ENCODE data around the gene XRCC3. TPM values are rescaled to one million over a fixed set of nuclear protein-coding genes. Genes with fewer than 3 reads are reported as not detected.

XRCC3 gene
- total and polyA plus RNA-seq, 2 donors (not counting 3 experiments of a cell fraction or from before 2014, with no cell fraction given) = 13.6 to 27.2 TPM

GRCh38 chr14:103707329-103708263, 7.7 kb downstream of the XRCC3 start:
- dilution Hi-C loops (cut with MboI; ENCODE audit: extremely low pct_ligation_motif_present, low sequenced_read_pairs) = no loop called here
- no peak overlapping the region for H3K9ac ChIP-seq (replicated peaks; ENCODE audit: extremely low read depth, insufficient read depth, low read length)
- no peak overlapping the region for H3K27ac ChIP-seq (ENCODE audit: insufficient read depth, low read depth, low read length)
- FAIRE-seq (no peak), DNase-seq (ENCODE audit: low read depth, low spot score) (no peak)
- no peak for TF ChIP-seq GATA2 (IDR thresholded peaks at IDR 0.05; ENCODE audit: insufficient read depth, insufficient read length, low read depth, low read length)
- no peak for TF ChIP-seq JUN (IDR thresholded peaks at IDR 0.05; ENCODE audit: borderline replicate concordance, insufficient read depth, insufficient read length, low read depth)
- no peak for TF ChIP-seq POLR2A (IDR thresholded peaks at IDR 0.05; ENCODE audit: low read depth, low read length)
- no peak for TF ChIP-seq CTCF (IDR thresholded peaks at IDR 0.05; ENCODE audit: extremely low read depth in 1 of 2, insufficient read depth in 1 of 2, low read depth in 1 of 2, low read length in 2 of 2)
- no peak for TF ChIP-seq MYC (IDR thresholded peaks at IDR 0.05; ENCODE audit: low read depth, low read length)
- TF ChIP-seq POLR2AphosphoS5 (IDR thresholded peaks at IDR 0.05; ENCODE audit: insufficient read depth, low read depth, low read length) = no peak
- no peak for TF ChIP-seq MAX (IDR thresholded peaks at IDR 0.05; ENCODE audit: insufficient read depth, insufficient read length)
- TF ChIP-seq EZH2 (IDR thresholded peaks at IDR 0.05; ENCODE audit: borderline replicate concordance, low read depth, low read length, severe bottlenecking) = no peak
- TF ChIP-seq FOS (IDR thresholded peaks at IDR 0.05; ENCODE audit: borderline replicate concordance, insufficient read depth, low read length) = no peak
- H2AFZ ChIP-seq (ENCODE audit: low read depth, low read length) = no peak overlapping the region
- ChIA-PET CTCF (no interaction called here), POLR2A (no interaction called here)
- intact Hi-C loops (cut with micrococcal nuclease) = no loop called here
- H3K4me1 ChIP-seq (ENCODE audit: control insufficient read depth, extremely low read depth, insufficient read depth, low read length) = peaks cover 54% of the 10 kb centered on the region
- H3K9me1 ChIP-seq (replicated peaks; ENCODE audit: control insufficient read depth, extremely low read depth, insufficient read depth, low read length) = no peaks in the 10 kb centered on the region
- H3K4me3 ChIP-seq (replicated peaks in 1 of 3; ENCODE audit: insufficient read depth in 1 of 3, low read depth in 1 of 3, low read length in 3 of 3) = no peak overlapping the region
- H3K36me3 ChIP-seq (ENCODE audit: control insufficient read depth in 2 of 2, extremely low read depth in 1 of 2, insufficient read depth in 2 of 2, low read length in 2 of 2) = peaks cover 0 to 8% of the 10 kb centered on the region in 2 experiments
- no peak overlapping the region for H3K4me2 ChIP-seq (ENCODE audit: insufficient read depth, low read length)
- H3K27me3 ChIP-seq (ENCODE audit: control insufficient read depth in 2 of 2, insufficient read depth in 2 of 2, low read length in 2 of 2) = no peaks in the 10 kb centered on the region
- H3K9me3 ChIP-seq (replicated peaks; ENCODE audit: control insufficient read depth, insufficient read depth, low read length) = no peaks in the 10 kb centered on the region
- no peaks in the 10 kb centered on the region for H3K79me2 ChIP-seq (ENCODE audit: control insufficient read depth, insufficient read depth, low read length)
- BruUV-seq (replicated peaks) = no TSS peak
- H4K20me1 ChIP-seq (replicated peaks; ENCODE audit: control insufficient read depth, extremely low read depth, insufficient read depth, low read length) = no peaks in the 10 kb centered on the region

Data from endothelial cell of umbilical vein (primary cell).